NT2/D1 (cell line): ENCODE measurements around the gene SRPK2.

Experiments used
- SUZ12 ChIP-seq: IDR thresholded peaks from 2 replicates; pipeline ENCODE4 v1.6.1; 2011; ENCODE audit not compliant: insufficient read length, insufficient read depth; ENCODE audit errors: extremely low read depth
- YY1 ChIP-seq: IDR thresholded peaks from 2 replicates; pipeline ENCODE4 v1.6.1; 2011; ENCODE audit not compliant: insufficient read length, insufficient read depth
- ZNF274 ChIP-seq: IDR thresholded peaks from 2 replicates; pipeline ENCODE4 v1.6.1; 2011; ENCODE audit warnings: mild to moderate bottlenecking, low read depth, low read length

GRCh38 chr7:105215182-105215581, 173.5 kb downstream of the SRPK2 start:
- TF ChIP-seq YY1 (no peak), SUZ12 (no peak), ZNF274 (no peak)
